Stomach (tissue), 9 donors: ENCODE data around the gene NPAS3. TPM values are rescaled to one million over a fixed set of nuclear protein-coding genes. Genes with fewer than 3 reads are reported as not detected.

Experiments used
- DNase-seq, 2 donors: peaks; one replicate each; pipeline versions ENCODE4 v3.0.0 to v3.0.0-alpha.2; 2013 to 2019
- H3K27ac ChIP-seq, 5 donors: fragments of 200-600 bp in 4 of 5; sonication (generic) in 4 of 5; one replicate each; pipeline ENCODE4 v1.5.1; 2013 to 2019; ENCODE audit warnings: mild to moderate bottlenecking in 1 of 5, moderate library complexity in 1 of 5
- H3K27me3 ChIP-seq, 3 donors: fragments of 200-600 bp; sonication (generic); one replicate each; pipeline ENCODE4 v1.5.1; 2017 to 2019; ENCODE audit warnings: mixed run types in 1 of 3
- H3K36me3 ChIP-seq, 4 donors: fragments of 200-600 bp; sonication (generic); 1 replicate in 3 of 4; 2 replicates in 1 of 4; pipeline ENCODE4 v1.5.1; 2016 to 2019
- H3K4me1 ChIP-seq, 4 donors: fragments of 200-600 bp; sonication (generic); one replicate each; pipeline ENCODE4 v1.5.1; 2016 to 2019
- H3K4me3 ChIP-seq, 4 donors: fragments of 200-600 bp; sonication (generic) in 3 of 4; one replicate each; pipeline ENCODE4 v1.5.1; 2016 to 2019; ENCODE audit warnings: mild to moderate bottlenecking in 1 of 4
- H3K9me3 ChIP-seq, 4 donors: fragments of 200-600 bp; sonication (generic); one replicate each; pipeline ENCODE4 v1.5.1; 2016 to 2019
- EP300 ChIP-seq: sonication (generic); formaldehyde crosslinking; IDR thresholded peaks from one replicate; pipeline ENCODE4 v1.6.1; 2017; ENCODE audit warnings: antibody characterized with exemption
- POLR2A ChIP-seq, 4 donors: fragments of 450-650 bp; IDR thresholded peaks; one replicate each; pipeline ENCODE4 v1.6.1; 2016; ENCODE audit warnings: antibody characterized with exemption in 4 of 4, control low read depth in 2 of 4, mild to moderate bottlenecking in 1 of 4, moderate library complexity in 1 of 4
- POLR2AphosphoS5 ChIP-seq, 3 donors: sonication (generic); formaldehyde crosslinking; IDR thresholded peaks; one replicate each; pipeline ENCODE4 v1.6.1; 2016; ENCODE audit warnings: antibody characterized with exemption in 3 of 3
- WGBS, 5 donors: extraction: QIAGEN DNeasy Blood & Tissue Kit in 3 of 5; methylation state at CpG; one replicate each; pipeline versions ENCODE4 v1.1.5 to v1.1.7; 2013 to 2018; 5-methylcytosine and 5-hydroxymethylcytosine counted together
- intact Hi-C: fragments of 100-400 bp; cut with DNase I; formaldehyde crosslinking; loops from one replicate; pipeline ENCODE4 v1.15.1; 2023; ENCODE audit warnings: low total_unique reads
- polyA plus RNA-seq, 3 donors: library from polyadenylated mRNA; stranded (reverse); fragments of 200-250 nt; gene quantifications; one replicate each; pipeline ENCODE4 v1.2.3, GENCODE V29; 2013
- total RNA-seq, 5 donors: library from RNA; depleted of rRNA; stranded (reverse); fragments of >200 nt; gene quantifications; one replicate each; pipeline versions ENCODE4 v1.1.0 to v1.2.3, GENCODE V29; 2014 to 2016
- TF ChIP-seq, protein P1 (sequence below), 7 experiments: fragments of 450-650 bp in 4 of 7; fragments of 200-600 bp in 3 of 7; sonication (generic) in 3 of 7; IDR thresholded peaks; one replicate each; pipeline ENCODE4 v1.5.1; 2016 to 2019; ENCODE audit warnings: antibody characterized with exemption in 7 of 7, control low read depth in 2 of 7, mild to moderate bottlenecking in 1 of 7
- donor health status: healthy with polysubstance abuse.
- donor health status: Bipolar disorder and iron deficiency.
- donor health status: healthy.

The NPAS3 gene
- total and polyA plus RNA-seq, 8 donors = under 0.01 to 7.9 (median 0.76) TPM; not detected in 1

DNA sequence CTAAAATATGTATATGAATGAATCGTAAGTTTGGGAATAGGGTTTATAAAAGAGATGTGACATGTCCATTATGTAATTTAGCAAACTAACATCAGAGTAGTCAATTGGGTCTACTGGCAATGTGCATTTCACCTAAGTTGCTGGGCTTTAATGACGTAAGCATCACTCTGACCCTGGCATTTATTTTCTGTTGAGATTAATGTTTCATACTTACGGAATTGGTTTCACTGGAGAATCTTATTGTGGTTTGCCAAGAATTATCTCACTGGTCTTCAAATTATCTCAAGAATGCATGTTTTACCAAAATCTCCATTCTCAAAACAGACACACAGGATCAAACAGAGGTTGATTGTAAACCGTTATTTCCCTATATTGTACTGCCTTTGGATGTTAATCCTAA lies 437.1 kb downstream of the NPAS3 start:
- 83 to 89% (median 86%) methylated on average over 4 of the region's 4 CpGs for WGBS, 5 donors
- H3K9me3 ChIP-seq = no peaks in the 10 kb centered on the region
- H3K27me3 ChIP-seq = no peaks in the 10 kb centered on the region
- H3K4me1 ChIP-seq = no peaks in the 10 kb centered on the region
- no peaks in the 10 kb centered on the region for H3K36me3 ChIP-seq
- no peak for DNase-seq
- intact Hi-C loops = no loop called here
- H3K4me3 ChIP-seq = no peak overlapping the region
- no peak for TF ChIP-seq EP300
- TF ChIP-seq POLR2A (IDR thresholded peaks at IDR 0.05) = no peak
- no peak for TF ChIP-seq POLR2AphosphoS5 (IDR thresholded peaks at IDR 0.05)
- TF ChIP-seq, protein P1, sequence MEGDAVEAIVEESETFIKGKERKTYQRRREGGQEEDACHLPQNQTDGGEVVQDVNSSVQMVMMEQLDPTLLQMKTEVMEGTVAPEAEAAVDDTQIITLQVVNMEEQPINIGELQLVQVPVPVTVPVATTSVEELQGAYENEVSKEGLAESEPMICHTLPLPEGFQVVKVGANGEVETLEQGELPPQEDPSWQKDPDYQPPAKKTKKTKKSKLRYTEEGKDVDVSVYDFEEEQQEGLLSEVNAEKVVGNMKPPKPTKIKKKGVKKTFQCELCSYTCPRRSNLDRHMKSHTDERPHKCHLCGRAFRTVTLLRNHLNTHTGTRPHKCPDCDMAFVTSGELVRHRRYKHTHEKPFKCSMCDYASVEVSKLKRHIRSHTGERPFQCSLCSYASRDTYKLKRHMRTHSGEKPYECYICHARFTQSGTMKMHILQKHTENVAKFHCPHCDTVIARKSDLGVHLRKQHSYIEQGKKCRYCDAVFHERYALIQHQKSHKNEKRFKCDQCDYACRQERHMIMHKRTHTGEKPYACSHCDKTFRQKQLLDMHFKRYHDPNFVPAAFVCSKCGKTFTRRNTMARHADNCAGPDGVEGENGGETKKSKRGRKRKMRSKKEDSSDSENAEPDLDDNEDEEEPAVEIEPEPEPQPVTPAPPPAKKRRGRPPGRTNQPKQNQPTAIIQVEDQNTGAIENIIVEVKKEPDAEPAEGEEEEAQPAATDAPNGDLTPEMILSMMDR (IDR thresholded peaks at IDR 0.05) = no peak
- H3K27ac ChIP-seq = no peak overlapping the region

DNA sequence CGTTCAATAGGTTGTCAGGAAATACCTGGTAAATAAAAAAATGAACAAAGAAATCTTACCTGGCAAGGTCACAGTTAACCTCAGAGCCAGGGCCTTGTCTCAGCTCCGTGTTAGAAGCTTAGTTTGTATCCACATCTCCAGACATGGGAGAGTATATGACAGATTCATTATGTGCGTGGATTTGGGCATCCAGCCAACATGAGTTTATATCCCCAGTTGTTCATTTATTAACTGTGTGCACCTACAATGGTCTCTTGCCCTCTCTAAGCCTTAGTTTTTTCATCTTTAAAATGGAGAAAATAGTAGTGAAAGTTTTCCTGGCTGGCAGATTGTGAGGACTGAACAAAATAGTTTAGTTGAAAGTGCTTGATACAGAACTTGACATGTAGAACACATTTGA lies 437.8 kb downstream of the NPAS3 start:
- H3K27ac ChIP-seq = no peak overlapping the region
- no peak overlapping the region for H3K4me3 ChIP-seq
- no peaks in the 10 kb centered on the region for H3K36me3 ChIP-seq
- no peaks in the 10 kb centered on the region for H3K27me3 ChIP-seq
- TF ChIP-seq POLR2AphosphoS5 (IDR thresholded peaks at IDR 0.05) = no peak
- TF ChIP-seq, protein P1 (IDR thresholded peaks at IDR 0.05) = no peak
- TF ChIP-seq POLR2A (IDR thresholded peaks at IDR 0.05) = no peak
- TF ChIP-seq EP300 = no peak
- DNase-seq = no peak
- H3K9me3 ChIP-seq = no peaks in the 10 kb centered on the region
- WGBS, 5 donors = 33 to 48% (median 41%) methylated on average over 3 of the region's 3 CpGs
- no peaks in the 10 kb centered on the region for H3K4me1 ChIP-seq
- intact Hi-C loops = no loop called here

DNA sequence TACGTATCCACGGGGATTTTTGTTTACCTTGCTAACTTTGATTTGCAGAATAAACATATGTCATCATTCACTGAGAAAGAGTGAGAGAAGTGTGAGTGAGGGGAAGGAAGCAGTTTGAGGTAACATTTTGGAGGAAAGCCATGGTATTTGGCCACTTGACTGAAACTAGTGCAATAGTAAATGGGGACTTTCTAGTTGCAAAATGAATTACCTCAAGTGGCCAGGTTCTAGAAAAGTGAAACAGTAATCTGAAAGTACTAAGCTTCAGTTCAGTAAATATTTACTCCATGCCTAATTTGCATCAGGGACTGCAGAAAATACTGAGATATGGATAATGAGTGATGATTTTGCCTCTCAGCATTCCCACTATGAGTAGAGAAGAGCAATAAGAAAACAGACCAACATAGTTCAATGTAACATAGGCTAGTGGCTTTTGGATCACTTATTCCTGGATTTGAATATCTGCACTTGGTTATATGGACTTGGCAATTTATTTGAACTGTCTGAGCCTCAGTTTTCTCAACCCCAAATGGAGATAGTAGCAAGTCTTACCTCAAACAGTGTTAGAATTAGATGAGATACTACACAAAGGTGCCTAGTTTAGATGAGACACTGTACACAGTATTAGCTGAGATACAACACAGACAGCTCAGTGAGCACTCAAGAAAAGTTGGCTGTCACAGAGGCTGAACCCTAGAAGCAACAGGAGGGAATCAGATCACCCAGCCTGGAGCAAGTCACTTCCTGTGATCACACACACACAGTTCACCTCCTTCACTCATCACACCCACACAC lies 439.1 kb downstream of the NPAS3 start:
- intact Hi-C loops = no loop called here
- Histone ChIP-seq H3K27me3 (no peaks in the 10 kb centered on the region), H3K36me3 (no peaks in the 10 kb centered on the region), H3K4me3 (no peak overlapping the region), H3K4me1 (no peaks in the 10 kb centered on the region), H3K9me3 (no peaks in the 10 kb centered on the region), H3K27ac (no peak overlapping the region)
- no peak for TF ChIP-seq POLR2A (IDR thresholded peaks at IDR 0.05)
- TF ChIP-seq, protein P1 (IDR thresholded peaks at IDR 0.05) = no peak
- TF ChIP-seq POLR2AphosphoS5 (IDR thresholded peaks at IDR 0.05) = no peak
- TF ChIP-seq EP300 = no peak
- 40 to 56% (median 43%) methylated on average over 2 of the region's 2 CpGs for WGBS, 5 donors
- no peak for DNase-seq

DNA sequence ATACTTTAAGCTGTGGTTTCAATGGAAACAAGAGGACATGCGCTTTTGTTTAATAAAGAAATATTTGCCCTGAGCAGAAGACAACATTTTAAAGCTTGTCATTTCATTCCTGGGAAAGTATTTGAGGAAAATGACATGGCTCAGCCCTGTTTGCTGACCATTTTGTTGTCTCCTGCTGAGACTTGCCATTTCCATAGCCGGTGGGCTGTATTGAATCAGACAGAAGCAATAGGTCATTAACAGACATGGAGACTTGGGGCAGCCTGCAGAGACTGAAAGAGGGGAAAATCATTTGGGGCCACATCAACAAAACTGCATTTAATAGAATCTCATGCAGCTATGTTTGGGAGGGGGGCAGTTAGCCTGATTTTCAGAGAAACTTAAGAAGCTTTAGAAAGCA lies 443.0 kb downstream of the NPAS3 start:
- no peaks in the 10 kb centered on the region for H3K4me1 ChIP-seq

More for the DNA sequence above, 443.0 kb downstream of the NPAS3 start:
- Histone ChIP-seq H3K27ac (no peak overlapping the region), H3K36me3 (no peaks in the 10 kb centered on the region), H3K4me3 (no peak overlapping the region), H3K27me3 (no peaks in the 10 kb centered on the region), H3K9me3 (no peaks in the 10 kb centered on the region)
- intact Hi-C loops = no loop called here
- WGBS, 5 donors = 39 to 55% (median 48%) methylated on average over 2 of the region's 2 CpGs
- no peak for DNase-seq
- TF ChIP-seq, protein P1 (IDR thresholded peaks at IDR 0.05) = no peak
- TF ChIP-seq POLR2AphosphoS5 (IDR thresholded peaks at IDR 0.05) (no peak), POLR2A (IDR thresholded peaks at IDR 0.05) (no peak), EP300 (no peak)
